Sigmoid colon (tissue), 7 donors: ENCODE results near the gene TEX53. TPM values are rescaled to one million over a fixed set of nuclear protein-coding genes. Genes with fewer than 3 reads are reported as not detected.

Experiments
- DNase-seq: peaks from one replicate; pipeline ENCODE4 v3.0.0-alpha.2; 2019
- H3K27ac ChIP-seq, 4 donors: fragments of 200-600 bp; sonication (generic); one replicate each; pipeline ENCODE4 v1.5.1; 2016 to 2019; ENCODE audit warnings: mild to moderate bottlenecking in 1 of 4
- H3K27me3 ChIP-seq, 3 donors: fragments of 200-600 bp; sonication (generic); one replicate each; pipeline ENCODE4 v1.5.1; 2019; ENCODE audit warnings: mild to moderate bottlenecking in 1 of 3
- H3K36me3 ChIP-seq, 4 donors: fragments of 200-600 bp; sonication (generic); one replicate each; pipeline ENCODE4 v1.5.1; 2016 to 2019
- H3K4me1 ChIP-seq, 4 donors: fragments of 200-600 bp; sonication (generic); one replicate each; pipeline ENCODE4 v1.5.1; 2017 to 2019
- H3K4me3 ChIP-seq, 4 donors: fragments of 200-600 bp; sonication (generic); one replicate each; pipeline ENCODE4 v1.5.1; 2017 to 2019; ENCODE audit warnings: mild to moderate bottlenecking in 2 of 4, moderate library complexity in 1 of 4
- H3K9me3 ChIP-seq, 4 donors: fragments of 200-600 bp in 3 of 4; sonication (generic) in 3 of 4; one replicate each; pipeline versions ENCODE4 v1.5.1 to v1.6.1; 2013 to 2019
- EP300 ChIP-seq, 4 donors: sonication (generic); formaldehyde crosslinking; IDR thresholded peaks; one replicate each; pipeline ENCODE4 v1.6.1; 2017; ENCODE audit warnings: antibody characterized with exemption in 4 of 4
- POLR2A ChIP-seq, 2 donors: fragments of 450-650 bp; IDR thresholded peaks; one replicate each; pipeline ENCODE4 v1.6.1; 2016; ENCODE audit warnings: antibody characterized with exemption in 2 of 2, mild to moderate bottlenecking in 2 of 2, moderate library complexity in 2 of 2
- POLR2AphosphoS5 ChIP-seq, 4 donors: sonication (generic); formaldehyde crosslinking; IDR thresholded peaks; one replicate each; pipeline ENCODE4 v1.6.1; 2017; ENCODE audit warnings: antibody characterized with exemption in 4 of 4
- WGBS, 2 donors: extraction: QIAGEN DNeasy Blood & Tissue Kit; methylation state at CpG; one replicate each; pipeline ENCODE4 v1.1.7; 2013; 5-methylcytosine and 5-hydroxymethylcytosine counted together
- intact Hi-C: fragments of 100-400 bp; cut with DNase I; formaldehyde crosslinking; loops from one replicate; pipeline ENCODE4 v1.15.1; 2023
- polyA plus RNA-seq, 3 donors: library from polyadenylated mRNA; stranded (reverse); fragments of 200-250 nt; gene quantifications; one replicate each; pipeline ENCODE4 v1.2.3, GENCODE V29; 2013
- small RNA-seq, 3 donors: library from RNA; depleted of rRNA; stranded (forward); fragments of <200 nt; gene quantifications; one replicate each; pipeline ENCODE3, GENCODE V24; 2016
- total RNA-seq, 4 donors: library from RNA; depleted of rRNA; stranded (reverse); fragments of >200 nt; gene quantifications; one replicate each; pipeline ENCODE4 v1.1.0, GENCODE V29; 2016
- TF ChIP-seq, protein P1 (sequence below), 4 experiments: fragments of 450-650 bp in 3 of 4; fragments of 200-600 bp in 1 of 4; IDR thresholded peaks; one replicate each; pipeline ENCODE4 v1.5.1; 2016 to 2019; ENCODE audit warnings: antibody characterized with exemption in 4 of 4, mild to moderate bottlenecking in 3 of 4, moderate library complexity in 2 of 4
- donor health status: healthy with polysubstance abuse.
- donor health status: Bipolar disorder and iron deficiency.
- donor health status: healthy.

Gene TEX53
- total and polyA plus RNA-seq, 7 donors, result not detected

DNA sequence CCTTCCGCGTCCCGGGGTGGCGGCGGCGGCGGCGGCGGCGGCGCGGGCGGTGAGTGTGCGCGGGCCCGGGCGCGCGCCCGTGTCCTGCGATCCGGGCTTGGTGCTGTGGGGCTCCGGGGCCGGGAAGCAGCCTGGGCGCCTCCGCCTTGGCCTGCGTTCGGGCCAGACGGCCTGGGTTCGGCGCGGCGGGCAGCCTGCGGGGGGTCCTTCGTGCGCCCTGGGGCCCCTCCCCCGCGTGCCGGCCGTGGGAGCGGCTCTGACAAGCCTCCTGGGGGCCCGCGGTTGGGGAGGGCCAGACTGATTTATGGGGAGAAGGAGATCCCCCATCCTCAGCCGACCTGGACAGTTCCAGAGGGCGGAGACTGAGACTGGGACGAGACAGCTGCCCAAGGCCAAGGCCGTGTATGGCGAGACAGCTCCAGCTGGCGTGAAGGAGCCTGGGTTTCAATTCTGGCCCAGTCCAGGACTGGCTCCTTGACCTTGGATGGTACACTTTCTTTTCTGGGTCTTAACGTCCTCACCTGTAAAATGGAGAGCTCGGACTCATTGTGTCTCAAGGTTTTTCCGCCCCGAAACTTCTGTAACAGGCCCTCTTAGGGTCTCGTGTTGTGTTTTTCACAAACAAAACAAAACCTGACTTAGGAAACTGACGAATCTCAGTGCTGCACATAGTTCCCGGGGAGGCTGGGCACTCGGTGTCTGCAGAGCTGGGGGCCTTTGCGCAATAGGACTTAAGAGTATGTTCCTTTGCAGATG is 45.9 kb downstream of the TEX53 start:
- DNase-seq, result peak; percentile 87
- Histone ChIP-seq H3K4me3 (peak overlapping the region; percentile 60 to 71 (median 65)), H3K27ac (peak overlapping the region; percentile 92 to 97 (median 94)), H3K36me3 (no peaks in the 10 kb centered on the region), H3K4me1 (peaks cover 0 to 33% (median 28%) of the 10 kb centered on the region in 4 donors), H3K9me3 (no peaks in the 10 kb centered on the region), H3K27me3 (no peaks in the 10 kb centered on the region)
- intact Hi-C loops, result loop anchor here (1.0 kb wide), 2 partner anchors 24 to 123 kb away; partner anchors contain the start of gene ATP6V1G1
- TF ChIP-seq EP300 (IDR thresholded peaks at IDR 0.05) (peak in 1 of 4 donors; percentile 12), POLR2AphosphoS5 (IDR thresholded peaks at IDR 0.05) (peak in 1 of 4 donors; percentile 47), POLR2A (IDR thresholded peaks at IDR 0.05) (no peak)
- TF ChIP-seq, protein P1, sequence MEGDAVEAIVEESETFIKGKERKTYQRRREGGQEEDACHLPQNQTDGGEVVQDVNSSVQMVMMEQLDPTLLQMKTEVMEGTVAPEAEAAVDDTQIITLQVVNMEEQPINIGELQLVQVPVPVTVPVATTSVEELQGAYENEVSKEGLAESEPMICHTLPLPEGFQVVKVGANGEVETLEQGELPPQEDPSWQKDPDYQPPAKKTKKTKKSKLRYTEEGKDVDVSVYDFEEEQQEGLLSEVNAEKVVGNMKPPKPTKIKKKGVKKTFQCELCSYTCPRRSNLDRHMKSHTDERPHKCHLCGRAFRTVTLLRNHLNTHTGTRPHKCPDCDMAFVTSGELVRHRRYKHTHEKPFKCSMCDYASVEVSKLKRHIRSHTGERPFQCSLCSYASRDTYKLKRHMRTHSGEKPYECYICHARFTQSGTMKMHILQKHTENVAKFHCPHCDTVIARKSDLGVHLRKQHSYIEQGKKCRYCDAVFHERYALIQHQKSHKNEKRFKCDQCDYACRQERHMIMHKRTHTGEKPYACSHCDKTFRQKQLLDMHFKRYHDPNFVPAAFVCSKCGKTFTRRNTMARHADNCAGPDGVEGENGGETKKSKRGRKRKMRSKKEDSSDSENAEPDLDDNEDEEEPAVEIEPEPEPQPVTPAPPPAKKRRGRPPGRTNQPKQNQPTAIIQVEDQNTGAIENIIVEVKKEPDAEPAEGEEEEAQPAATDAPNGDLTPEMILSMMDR (IDR thresholded peaks at IDR 0.05), result no peak
- 4 to 5% methylated on average over 58 of the region's 58 CpGs for WGBS, 2 donors

DNA sequence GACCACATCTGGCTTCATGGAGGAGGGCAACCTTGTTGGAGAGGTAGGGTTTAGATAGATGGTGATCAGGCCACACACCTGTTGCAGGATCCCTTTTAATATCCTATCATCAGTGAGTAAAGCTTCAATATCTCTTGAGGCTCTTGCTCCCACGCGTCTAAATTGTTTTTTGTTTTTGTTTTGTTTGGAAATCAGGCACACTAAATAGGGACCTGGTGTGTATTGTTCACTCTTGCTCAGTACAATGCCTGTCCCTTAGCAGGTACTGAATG is 49.1 kb downstream of the TEX53 start:
- H3K27ac ChIP-seq, result no peak overlapping the region
- H3K36me3 ChIP-seq, result no peaks in the 10 kb centered on the region
- DNase-seq, result no peak
- no peaks in the 10 kb centered on the region for H3K27me3 ChIP-seq
- no peak overlapping the region for H3K4me3 ChIP-seq
- H3K9me3 ChIP-seq, result no peaks in the 10 kb centered on the region
- WGBS, 2 donors, result 90 to 94% methylated on average over 2 of the region's 2 CpGs
- H3K4me1 ChIP-seq, result peaks cover 0 to 26% (median 21%) of the 10 kb centered on the region in 4 donors
- intact Hi-C loops, result no loop called here
- no peak for TF ChIP-seq EP300 (IDR thresholded peaks at IDR 0.05)
- TF ChIP-seq, protein P1 (IDR thresholded peaks at IDR 0.05), result no peak
- TF ChIP-seq POLR2AphosphoS5 (IDR thresholded peaks at IDR 0.05), result no peak
- TF ChIP-seq POLR2A (IDR thresholded peaks at IDR 0.05), result no peak

DNA sequence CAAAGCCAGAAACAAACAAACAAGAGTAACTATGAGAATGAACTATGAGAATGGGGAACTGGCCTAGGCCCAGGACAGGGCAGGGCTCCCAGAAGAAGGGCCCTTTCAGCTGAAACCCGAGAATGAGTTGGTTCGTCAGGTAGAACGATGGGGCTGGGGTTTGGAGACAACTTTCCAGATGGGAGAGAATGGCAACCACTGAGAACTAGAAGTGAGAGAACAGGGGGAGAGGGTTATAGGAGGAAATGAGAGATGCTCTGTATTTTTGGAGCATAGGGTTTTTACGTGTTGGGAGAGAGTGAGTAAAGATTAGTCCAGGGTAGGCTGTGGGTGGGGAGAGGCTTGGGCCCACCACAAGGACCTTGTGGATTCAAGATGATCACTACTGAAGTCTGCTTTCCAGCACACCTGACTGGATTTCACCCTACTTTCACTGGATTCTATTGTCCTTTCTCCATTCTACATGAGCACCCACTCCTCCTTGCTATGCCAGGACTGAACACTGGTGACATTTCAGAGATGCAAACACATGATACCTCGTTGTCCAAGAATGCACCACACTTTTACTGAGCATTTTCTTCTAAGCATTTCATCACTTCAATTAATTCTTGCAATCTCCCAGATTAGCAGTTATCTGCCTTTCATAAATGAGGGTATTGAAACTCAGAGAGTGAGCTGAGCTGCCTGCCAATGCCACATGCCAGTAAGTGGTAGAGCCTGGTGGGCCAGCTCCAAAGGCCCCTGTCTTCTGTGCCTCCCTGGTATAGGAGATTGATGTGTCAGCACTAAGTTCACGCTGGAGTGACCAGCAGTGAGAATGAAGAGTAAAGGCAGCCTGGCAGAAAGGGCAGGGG is 49.7 kb downstream of the TEX53 start:
- no peak overlapping the region for H3K4me3 ChIP-seq
- no peaks in the 10 kb centered on the region for H3K9me3 ChIP-seq
- H3K4me1 ChIP-seq, result peaks cover 0 to 20% (median 16%) of the 10 kb centered on the region in 4 donors
- H3K27me3 ChIP-seq, result no peaks in the 10 kb centered on the region
- no peaks in the 10 kb centered on the region for H3K36me3 ChIP-seq
- no peak overlapping the region for H3K27ac ChIP-seq
- TF ChIP-seq EP300 (IDR thresholded peaks at IDR 0.05) (no peak), POLR2A (IDR thresholded peaks at IDR 0.05) (no peak)
- intact Hi-C loops, result no loop called here
- WGBS, 2 donors, result 74 to 89% methylated on average over 6 of the region's 6 CpGs
- DNase-seq, result no peak

DNA sequence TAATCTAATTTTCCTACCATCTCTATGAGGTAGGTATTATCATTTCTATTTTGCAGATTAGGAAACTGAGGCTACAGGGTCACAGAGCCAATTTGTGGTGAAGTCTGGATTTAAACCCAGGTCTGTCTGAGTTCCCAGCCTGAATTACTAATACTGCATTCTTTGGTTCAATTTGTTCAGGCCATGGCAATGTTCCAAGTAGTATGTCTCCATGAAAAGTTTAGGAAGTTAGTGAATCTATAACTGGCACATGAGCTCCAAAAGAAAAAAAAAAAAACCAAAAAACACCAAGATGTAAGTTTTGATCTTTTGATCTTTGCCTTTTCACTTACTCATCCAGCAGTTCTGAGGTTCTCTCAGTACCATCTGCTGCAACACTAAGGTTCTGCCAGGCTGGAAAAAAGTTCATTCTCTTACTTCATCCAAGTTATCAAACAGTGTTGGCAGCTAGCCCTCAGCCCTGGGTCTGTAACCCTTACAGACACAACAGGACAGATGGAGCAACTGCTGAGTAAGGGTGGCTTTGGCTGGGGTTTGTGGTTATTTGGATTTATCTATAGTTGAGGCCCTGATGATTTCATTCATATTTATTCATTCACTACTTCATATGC is 50.9 kb downstream of the TEX53 start:
- DNase-seq, result no peak
- no peak overlapping the region for H3K27ac ChIP-seq
- H3K27me3 ChIP-seq, result no peaks in the 10 kb centered on the region
- intact Hi-C loops, result no loop called here
- H3K4me1 ChIP-seq, result peaks cover 0 to 9% (median 7%) of the 10 kb centered on the region in 4 donors
- no peaks in the 10 kb centered on the region for H3K36me3 ChIP-seq
- H3K4me3 ChIP-seq, result no peak overlapping the region
- TF ChIP-seq, protein P1 (IDR thresholded peaks at IDR 0.05), result no peak
- TF ChIP-seq EP300 (IDR thresholded peaks at IDR 0.05), result no peak
- no peak for TF ChIP-seq POLR2A (IDR thresholded peaks at IDR 0.05)
- TF ChIP-seq POLR2AphosphoS5 (IDR thresholded peaks at IDR 0.05), result no peak
- H3K9me3 ChIP-seq, result no peaks in the 10 kb centered on the region

Small RNA genes within 50 kb of the gene (small RNA-seq; reads per million reads assigned to genes)
- gene RF00019, result 0 reads per million in 3 donors

Other genes with a start within 250 kb of the TEX53 start
- gene WHRN, start 152.3 kb downstream of the TEX53 start, total RNA-seq, result 1 to 10 TPM; 4.6 to 7.8 (median 6.3) TPM
- gene WHRN, start 152.3 kb downstream of the TEX53 start, polyA plus RNA-seq, result 1 to 10 TPM in 2 of 3 donors, under 1 TPM in 1; 0.60 to 6.4 (median 1.4) TPM
- 100 to 1,000 TPM; 124 to 185 (median 155) TPM for gene ATP6V1G1, start 70.0 kb downstream of the TEX53 start, total RNA-seq
- 100 to 1,000 TPM; 114 to 256 (median 236) TPM for gene ATP6V1G1, start 70.0 kb downstream of the TEX53 start, polyA plus RNA-seq
- 10 to 100 TPM in 3 of 4 donors, 1 to 10 TPM in 1; 7.9 to 28.5 (median 10.3) TPM for gene TMEM268, start 46.5 kb downstream of the TEX53 start, total RNA-seq
- 1 to 10 TPM; 3.0 to 9.3 (median 3.0) TPM for gene TMEM268, start 46.5 kb downstream of the TEX53 start, polyA plus RNA-seq
- gene TEX48, start 24.4 kb upstream of the TEX53 start, total RNA-seq, result not detected
- gene TEX48, start 24.4 kb upstream of the TEX53 start, polyA plus RNA-seq, result not detected
- gene TNFSF15, start 148.2 kb upstream of the TEX53 start, total RNA-seq, result 10 to 100 TPM in 2 of 4 donors, 1 to 10 TPM in 2; 2.3 to 13.2 (median 10.1) TPM
- 1 to 10 TPM in 1 of 3 donors, under 1 TPM in 2; 0.60 to 1.5 (median 0.92) TPM for gene TNFSF15, start 148.2 kb upstream of the TEX53 start, polyA plus RNA-seq